GM12875 (cell line): ENCODE measurements around the gene PRKCA.

ENCODE experiments used
- H3K4me3 ChIP-seq: one replicate; pipeline ENCODE4 v1.5.1; 2011; ENCODE audit warnings: low read depth, low read length, control low read depth
- CTCF ChIP-seq: IDR thresholded peaks from 2 replicates; pipeline ENCODE4 v1.5.1; 2011; ENCODE audit warnings: low read depth, mild to moderate bottlenecking, control low read depth, inconsistent platforms, low read length, moderate library complexity, borderline replicate concordance; ENCODE audit not compliant: insufficient read depth

The PRKCA gene

DNA sequence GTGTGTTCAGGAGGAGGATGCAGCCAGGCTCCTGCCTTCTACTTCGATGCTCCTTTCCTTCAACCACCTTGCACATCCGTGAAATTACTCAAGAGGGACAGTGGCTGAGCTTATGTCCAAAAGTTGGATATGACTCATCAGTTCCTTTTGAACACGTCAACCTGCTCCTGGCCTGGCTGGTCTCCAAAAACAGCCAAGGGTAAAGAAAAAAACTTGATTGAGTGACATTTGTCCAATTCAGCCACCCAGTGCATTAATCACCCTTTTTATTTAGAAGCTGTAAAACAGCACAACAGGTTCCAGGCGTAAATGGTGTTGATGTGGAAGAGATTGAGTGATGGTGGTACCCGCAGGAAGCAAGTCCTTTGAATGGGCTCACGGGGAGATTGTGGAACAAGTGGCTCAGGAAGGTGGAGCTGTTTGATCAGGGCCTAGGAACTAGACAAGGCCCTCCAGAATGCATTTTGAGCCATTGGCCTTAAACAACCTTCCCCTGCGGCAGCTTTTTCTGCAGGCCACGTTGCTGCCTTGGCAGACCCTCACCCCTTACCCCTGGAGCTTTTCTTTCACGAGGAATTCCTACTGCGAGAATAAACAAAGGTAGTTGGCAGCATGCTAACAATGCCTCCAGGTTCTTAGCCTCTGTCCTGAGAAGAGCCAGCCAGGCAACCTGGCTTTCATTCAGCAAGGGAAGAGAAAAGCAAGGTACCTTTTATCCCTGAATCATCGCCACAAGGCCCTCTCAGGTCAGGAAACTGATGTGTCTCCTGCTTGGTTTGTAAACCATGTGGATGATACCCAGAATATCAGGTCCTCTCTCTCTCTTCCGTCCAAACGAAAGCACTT is 359.2 kb downstream of the PRKCA start:
- TF ChIP-seq CTCF: no peak
- no peak overlapping the region for H3K4me3 ChIP-seq

DNA sequence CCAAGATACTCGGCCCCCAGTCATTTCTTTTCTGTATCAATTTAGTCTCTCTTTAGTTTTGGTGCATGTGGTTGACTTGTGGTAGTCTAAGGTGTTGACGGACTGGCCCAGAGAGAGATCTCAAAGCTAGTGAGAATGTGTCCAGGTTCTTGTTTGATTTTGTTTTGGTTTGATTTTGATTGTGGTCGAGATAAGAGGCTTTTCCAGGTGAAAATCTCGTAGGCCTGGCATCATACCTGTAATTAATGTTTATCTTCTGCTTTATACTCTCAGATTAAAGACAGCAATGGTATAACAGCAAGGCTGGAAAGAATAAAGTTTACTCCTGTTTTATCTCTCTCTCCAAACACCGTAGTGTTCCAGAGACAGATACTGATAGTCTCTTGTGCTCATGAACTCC is 360.1 kb downstream of the PRKCA start:
- no peak overlapping the region for H3K4me3 ChIP-seq
- no peak for TF ChIP-seq CTCF

GRCh38 chr17:66663041-66663606 is 360.7 kb downstream of the PRKCA start:
- no peak overlapping the region for H3K4me3 ChIP-seq
- TF ChIP-seq CTCF: no peak

- no peak for TF ChIP-seq CTCF
- no peak overlapping the region for H3K4me3 ChIP-seq
These were observed 361.9 kb downstream of the PRKCA start for GRCh38 chr17:66664336-66664735.

DNA sequence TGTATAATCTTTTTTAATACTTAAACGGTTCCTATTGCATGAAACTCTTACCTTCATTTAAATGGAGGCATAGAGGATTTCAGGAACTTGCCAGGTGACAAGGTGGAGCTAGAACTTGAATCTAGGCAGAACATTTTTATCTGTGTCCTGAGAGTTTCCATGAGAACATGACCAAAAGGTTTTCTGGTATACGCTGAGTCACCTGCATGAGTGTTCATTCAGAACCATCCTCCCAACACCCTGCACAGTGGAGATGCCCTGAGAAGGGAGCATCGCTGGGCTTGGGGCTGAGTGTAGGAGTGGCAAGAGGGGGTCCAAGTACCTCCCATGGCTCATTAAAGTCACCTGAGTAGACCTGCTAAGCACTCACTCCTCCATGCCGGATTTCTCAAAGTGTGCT is 362.8 kb downstream of the PRKCA start:
- TF ChIP-seq CTCF: no peak
- no peak overlapping the region for H3K4me3 ChIP-seq

- H3K4me3 ChIP-seq: no peak overlapping the region
These were observed 364.7 kb downstream of the PRKCA start for GRCh38 chr17:66667090-66667489.

More at GRCh38 chr17:66667090-66667489, 364.7 kb downstream of the PRKCA start:
- TF ChIP-seq CTCF: no peak
